WTC11 (cell line): ENCODE results near the gene RASGEF1C. TPM values are rescaled to one million over a fixed set of nuclear protein-coding genes. Genes with fewer than 3 reads are reported as not detected.

ENCODE experiments used
- ATAC-seq: fragments of 200-7000 bp; cut with Tn5 transposase; 2 replicates; pipeline ENCODE4 v1.10.0; 2021; ENCODE audit warnings: mild to moderate bottlenecking, moderate library complexity
- CTCF ChIA-PET: fragments of 300-600 bp; sonication (Branson Sonifier 250); formaldehyde crosslinking; loops from one replicate; lab custom pipeline; 2021; ENCODE audit warnings: antibody characterized with exemption; lab: Charles Lee
- POLR2A ChIA-PET: fragments of 350-600 bp; sonication (Branson Sonifier 250); formaldehyde crosslinking; loops from one replicate; lab custom pipeline; 2021; ENCODE audit warnings: antibody characterized with exemption; lab: Charles Lee
- DNase-seq: peaks from one replicate; pipeline ENCODE4 v3.0.0; 2021; ENCODE audit warnings: low spot score
- H3K27ac Mint-ChIP-seq: 2 replicates; pipeline ENCODE4 v1.8.0; 2021; ENCODE audit warnings: mixed read lengths
- H3K27me3 Mint-ChIP-seq: 2 replicates; pipeline ENCODE4 v1.8.0; 2021; ENCODE audit warnings: low read depth, mild to moderate bottlenecking, moderate library complexity, mixed read lengths
- H3K36me3 Mint-ChIP-seq: 2 replicates; pipeline ENCODE4 v1.8.0; 2021; ENCODE audit warnings: mixed read lengths
- H3K4me1 Mint-ChIP-seq: 2 replicates; pipeline ENCODE4 v1.8.0; 2022; ENCODE audit warnings: mixed read lengths
- H3K4me3 Mint-ChIP-seq: 2 replicates; pipeline ENCODE4 v1.8.0; 2021; ENCODE audit warnings: mild to moderate bottlenecking, moderate library complexity, mixed read lengths
- H3K9me3 Mint-ChIP-seq: 2 replicates; pipeline ENCODE4 v1.8.0; 2021; ENCODE audit warnings: mixed read lengths
- ATF1 ChIP-seq: sonication (generic); formaldehyde crosslinking; IDR thresholded peaks from 2 replicates; pipeline ENCODE4 v1.8.1; 2023; ENCODE audit warnings: mild to moderate bottlenecking, moderate library complexity, missing genetic modification reagents
- ATF3 ChIP-seq: sonication (generic); formaldehyde crosslinking; conservative IDR thresholded peaks from 2 replicates; pipeline ENCODE4 v1.8.1; 2022; ENCODE audit warnings: mild to moderate bottlenecking, missing genetic modification reagents
- CREM ChIP-seq: sonication (generic); formaldehyde crosslinking; IDR thresholded peaks from 2 replicates; pipeline ENCODE4 v1.8.1; 2022; ENCODE audit warnings: mild to moderate bottlenecking, missing genetic modification reagents, moderate library complexity
- CTCF ChIP-seq: fragments of 200-600 bp; IDR thresholded peaks from 2 replicates; pipeline ENCODE4 v1.8.0; 2022; ENCODE audit warnings: antibody characterized with exemption
- E2F4 ChIP-seq: sonication (generic); formaldehyde crosslinking; IDR thresholded peaks from 2 replicates; pipeline ENCODE4 v1.8.1; 2022; ENCODE audit warnings: low read depth, mild to moderate bottlenecking, moderate library complexity, missing genetic modification reagents, borderline replicate concordance
- E2F5 ChIP-seq: sonication (generic); formaldehyde crosslinking; IDR thresholded peaks from 2 replicates; pipeline ENCODE4 v1.8.1; 2022; ENCODE audit warnings: mild to moderate bottlenecking, moderate library complexity, missing genetic modification reagents
- EMX1 ChIP-seq: fragments of 250-450 bp; sonication (Bioruptor Pico); IDR thresholded peaks from 2 replicates; pipeline ENCODE4 v1.8.0; 2021; ENCODE audit warnings: mild to moderate bottlenecking
- ERG ChIP-seq: fragments of 250-450 bp; sonication (Bioruptor Pico); IDR thresholded peaks from 2 replicates; pipeline ENCODE4 v1.8.0; 2021; ENCODE audit warnings: mild to moderate bottlenecking
- FOXP1 ChIP-seq: sonication (generic); formaldehyde crosslinking; IDR thresholded peaks from 2 replicates; pipeline ENCODE4 v1.8.0; 2022; ENCODE audit warnings: missing genetic modification reagents, mild to moderate bottlenecking, moderate library complexity, borderline replicate concordance
- GABPB1 ChIP-seq: sonication (generic); formaldehyde crosslinking; IDR thresholded peaks from 2 replicates; pipeline ENCODE4 v1.8.1; 2023; ENCODE audit warnings: mild to moderate bottlenecking, missing genetic modification reagents
- IRF1 ChIP-seq: sonication (generic); formaldehyde crosslinking; IDR thresholded peaks from 2 replicates; pipeline ENCODE4 v1.8.0; 2023; ENCODE audit warnings: missing genetic modification reagents
- MAX ChIP-seq: sonication (generic); formaldehyde crosslinking; IDR thresholded peaks from 2 replicates; pipeline ENCODE4 v1.8.0; 2022; ENCODE audit warnings: mild to moderate bottlenecking, missing genetic modification reagents
- NFE2L1 ChIP-seq: sonication (generic); formaldehyde crosslinking; IDR thresholded peaks from 2 replicates; pipeline ENCODE4 v1.8.1; 2023; ENCODE audit warnings: missing genetic modification reagents
- NR2C2 ChIP-seq: sonication (generic); formaldehyde crosslinking; IDR thresholded peaks from 2 replicates; pipeline ENCODE4 v1.8.0; 2022; ENCODE audit warnings: mild to moderate bottlenecking, missing genetic modification reagents
- NR3C1 ChIP-seq: sonication (generic); formaldehyde crosslinking; conservative IDR thresholded peaks from 2 replicates; pipeline ENCODE4 v1.8.1; 2023; ENCODE audit warnings: low read depth, mild to moderate bottlenecking, missing genetic modification reagents
- OVOL2 ChIP-seq: fragments of 250-450 bp; sonication (Bioruptor Pico); IDR thresholded peaks from 2 replicates; pipeline ENCODE4 v1.9.0; 2021; ENCODE audit warnings: mild to moderate bottlenecking, borderline replicate concordance
- PREB ChIP-seq: sonication (generic); formaldehyde crosslinking; IDR thresholded peaks from 2 replicates; pipeline ENCODE4 v1.8.1; 2022; ENCODE audit warnings: mild to moderate bottlenecking, missing genetic modification reagents, moderate library complexity, borderline replicate concordance
- SP1 ChIP-seq: sonication (generic); formaldehyde crosslinking; conservative IDR thresholded peaks from 2 replicates; pipeline ENCODE4 v1.8.1; 2022; ENCODE audit warnings: missing genetic modification reagents
- TEAD1 ChIP-seq: sonication (generic); formaldehyde crosslinking; IDR thresholded peaks from 2 replicates; pipeline ENCODE4 v1.8.0; 2022; ENCODE audit warnings: mild to moderate bottlenecking, missing genetic modification reagents
- TP53 ChIP-seq: sonication (generic); formaldehyde crosslinking; IDR thresholded peaks from 2 replicates; pipeline ENCODE4 v1.8.1; 2023; ENCODE audit warnings: mild to moderate bottlenecking, missing genetic modification reagents
- USF1 ChIP-seq: sonication (generic); formaldehyde crosslinking; IDR thresholded peaks from 2 replicates; pipeline ENCODE4 v1.8.0; 2022; ENCODE audit warnings: mild to moderate bottlenecking, missing genetic modification reagents
- ZNF219 ChIP-seq: sonication (generic); formaldehyde crosslinking; IDR thresholded peaks from 2 replicates; pipeline ENCODE4 v1.8.0; 2023; ENCODE audit warnings: missing genetic modification reagents, mild to moderate bottlenecking, borderline replicate concordance
- ZNF317 ChIP-seq: sonication (generic); formaldehyde crosslinking; IDR thresholded peaks from 2 replicates; pipeline ENCODE4 v1.8.1; 2023; ENCODE audit warnings: low read depth, mild to moderate bottlenecking, moderate library complexity, missing genetic modification reagents, borderline replicate concordance
- ZNF416 ChIP-seq: fragments of 250-450 bp; sonication (Bioruptor Pico); IDR thresholded peaks from 2 replicates; pipeline ENCODE4 v1.9.0; 2021; ENCODE audit warnings: mild to moderate bottlenecking, inconsistent platforms
- total RNA-seq: library from RNA; stranded (reverse); gene quantifications from 3 replicates; pipeline ENCODE4 v1.2.3, GENCODE V29; 2021

Gene RASGEF1C
- total RNA-seq, 1 experiment from 2014 or later = 0.96 TPM

GRCh38 chr5:180198208-180198607 is 10.8 kb downstream of the RASGEF1C start:
- CTCF ChIA-PET = interaction anchor here (4.3 kb wide), 1 partner anchor 12 kb away, joined by 29 read pairs; the partner anchor contains the start of gene RASGEF1C
- Mint-ChIP-seq H3K4me1 (peaks cover 2% of the 10 kb centered on the region; the same call in 1 of the 2 replicates), H3K27me3 (no peaks in the 10 kb centered on the region), H3K27ac (no peak overlapping the region), H3K36me3 (no peaks in the 10 kb centered on the region), H3K9me3 (peaks cover 7% of the 10 kb centered on the region; the same call in 1 of the 2 replicates), H3K4me3 (no peak overlapping the region)
- ATAC-seq = no peak
- POLR2A ChIA-PET = no interaction called here
- no peak for DNase-seq
- TF ChIP-seq SP1 (CRISPR knock-in tag) (no peak), NR3C1 (CRISPR knock-in tag) (no peak), MAX (CRISPR knock-in tag) (no peak), ZNF416 (CRISPR knock-in tag) (no peak), ERG (CRISPR knock-in tag) (no peak), TP53 (no peak), ATF3 (CRISPR knock-in tag) (no peak), GABPB1 (no peak), NR2C2 (CRISPR knock-in tag) (no peak), ZNF317 (CRISPR knock-in tag) (no peak), NFE2L1 (CRISPR knock-in tag) (no peak), ZNF219 (no peak)

GRCh38 chr5:180197016-180197702 is 11.9 kb downstream of the RASGEF1C start:
- H3K9me3 Mint-ChIP-seq = peaks cover 8% of the 10 kb centered on the region
- H3K4me3 Mint-ChIP-seq = no peak overlapping the region
- DNase-seq = no peak
- ChIA-PET CTCF (interaction anchor here (0.5 to 1.3 kb wide), 3 partner anchors 12 to 313 kb away, joined by 3 read pairs; partner anchors contain the start of gene RASGEF1C), POLR2A (no interaction called here)
- no peak for ATAC-seq
- H3K36me3 Mint-ChIP-seq = no peaks in the 10 kb centered on the region
- H3K27me3 Mint-ChIP-seq = no peaks in the 10 kb centered on the region
- no peak overlapping the region for H3K27ac Mint-ChIP-seq
- peaks cover 2% of the 10 kb centered on the region; the same call in 1 of the 2 replicates for H3K4me1 Mint-ChIP-seq
- TF ChIP-seq FOXP1 (CRISPR knock-in tag) = no peak
- no peak for TF ChIP-seq PREB (CRISPR knock-in tag)
- TF ChIP-seq E2F4 (CRISPR knock-in tag) = no peak
- TF ChIP-seq CREM (CRISPR knock-in tag) = no peak
- TF ChIP-seq IRF1 = no peak
- TF ChIP-seq EMX1 (CRISPR knock-in tag) = no peak
- no peak for TF ChIP-seq ERG (CRISPR knock-in tag)
- no peak for TF ChIP-seq ATF1 (CRISPR knock-in tag)
- no peak for TF ChIP-seq E2F5
- no peak for TF ChIP-seq TEAD1 (CRISPR knock-in tag)
- no peak for TF ChIP-seq OVOL2 (CRISPR knock-in tag)
- no peak for TF ChIP-seq GABPB1
- no peak for TF ChIP-seq ATF3 (CRISPR knock-in tag)
- no peak for TF ChIP-seq USF1 (CRISPR knock-in tag)
- TF ChIP-seq CTCF = no peak
- TF ChIP-seq SP1 (CRISPR knock-in tag) = no peak
